SU-DHL-6 (cell line): ENCODE measurements around the gene EXOC4.

Source experiments
- EZH2phosphoT487 ChIP-seq: fragments of 200-600 bp; sonication (generic), shearing (Covaris generic); conservative IDR thresholded peaks from 2 replicates; pipeline ENCODE4 v1.6.1; 2018; ENCODE audit warnings: mild to moderate bottlenecking, antibody characterized with exemption, low read length, moderate library complexity, mixed read lengths
- TF ChIP-seq, protein P1 (sequence below): fragments of 200-600 bp; sonication (generic); IDR thresholded peaks from one replicate; pipeline ENCODE4 v1.5.1; 2017; ENCODE audit warnings: antibody characterized with exemption, mild to moderate bottlenecking, low read length, moderate library complexity; ENCODE audit not compliant: insufficient read depth, poor library complexity, severe bottlenecking

- TF ChIP-seq, protein P1, sequence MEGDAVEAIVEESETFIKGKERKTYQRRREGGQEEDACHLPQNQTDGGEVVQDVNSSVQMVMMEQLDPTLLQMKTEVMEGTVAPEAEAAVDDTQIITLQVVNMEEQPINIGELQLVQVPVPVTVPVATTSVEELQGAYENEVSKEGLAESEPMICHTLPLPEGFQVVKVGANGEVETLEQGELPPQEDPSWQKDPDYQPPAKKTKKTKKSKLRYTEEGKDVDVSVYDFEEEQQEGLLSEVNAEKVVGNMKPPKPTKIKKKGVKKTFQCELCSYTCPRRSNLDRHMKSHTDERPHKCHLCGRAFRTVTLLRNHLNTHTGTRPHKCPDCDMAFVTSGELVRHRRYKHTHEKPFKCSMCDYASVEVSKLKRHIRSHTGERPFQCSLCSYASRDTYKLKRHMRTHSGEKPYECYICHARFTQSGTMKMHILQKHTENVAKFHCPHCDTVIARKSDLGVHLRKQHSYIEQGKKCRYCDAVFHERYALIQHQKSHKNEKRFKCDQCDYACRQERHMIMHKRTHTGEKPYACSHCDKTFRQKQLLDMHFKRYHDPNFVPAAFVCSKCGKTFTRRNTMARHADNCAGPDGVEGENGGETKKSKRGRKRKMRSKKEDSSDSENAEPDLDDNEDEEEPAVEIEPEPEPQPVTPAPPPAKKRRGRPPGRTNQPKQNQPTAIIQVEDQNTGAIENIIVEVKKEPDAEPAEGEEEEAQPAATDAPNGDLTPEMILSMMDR = no peak
- no peak for TF ChIP-seq EZH2phosphoT487
Measured at GRCh38 chr7:133602291-133602690, 349.4 kb downstream of the EXOC4 start.
